ENCODE measurements around the gene STAT4.

DNA sequence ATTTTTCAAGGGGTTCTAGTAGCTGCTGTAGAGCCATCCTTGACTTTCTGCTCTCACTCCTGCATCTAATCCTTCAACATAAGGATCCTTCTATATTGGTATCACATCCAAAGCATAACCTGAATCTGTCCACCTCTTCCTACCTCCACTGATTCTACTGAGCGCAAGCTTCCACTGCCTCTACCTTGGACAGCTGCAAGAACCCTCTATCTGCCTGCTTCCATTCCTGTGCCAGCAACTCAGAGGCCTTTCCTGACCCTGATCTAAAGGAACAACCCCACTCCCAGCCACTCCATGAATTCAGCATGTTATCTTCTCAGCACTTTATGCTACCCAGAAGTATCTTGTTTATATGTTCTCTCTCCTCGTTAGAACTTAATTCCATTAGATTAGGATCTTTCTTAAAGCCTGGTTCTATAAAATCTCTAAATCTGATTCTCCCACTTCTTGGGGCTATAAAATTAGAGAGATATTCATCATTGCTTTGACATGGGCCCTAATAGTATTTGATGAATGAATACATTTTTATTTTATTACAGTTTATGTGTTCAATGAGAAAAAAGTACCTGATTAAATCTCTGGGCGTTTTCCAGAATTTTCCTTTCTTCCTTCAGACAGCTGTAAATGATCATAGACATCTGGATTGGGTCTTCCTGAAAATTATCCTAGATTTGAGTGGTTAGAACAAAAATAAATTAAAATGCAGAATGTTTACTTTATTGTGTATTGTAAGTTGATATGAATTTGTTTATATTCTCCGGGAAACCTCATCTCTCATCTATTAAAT, 143.6 kb downstream of the STAT4 start:
- TF ChIP-seq, protein P1, sequence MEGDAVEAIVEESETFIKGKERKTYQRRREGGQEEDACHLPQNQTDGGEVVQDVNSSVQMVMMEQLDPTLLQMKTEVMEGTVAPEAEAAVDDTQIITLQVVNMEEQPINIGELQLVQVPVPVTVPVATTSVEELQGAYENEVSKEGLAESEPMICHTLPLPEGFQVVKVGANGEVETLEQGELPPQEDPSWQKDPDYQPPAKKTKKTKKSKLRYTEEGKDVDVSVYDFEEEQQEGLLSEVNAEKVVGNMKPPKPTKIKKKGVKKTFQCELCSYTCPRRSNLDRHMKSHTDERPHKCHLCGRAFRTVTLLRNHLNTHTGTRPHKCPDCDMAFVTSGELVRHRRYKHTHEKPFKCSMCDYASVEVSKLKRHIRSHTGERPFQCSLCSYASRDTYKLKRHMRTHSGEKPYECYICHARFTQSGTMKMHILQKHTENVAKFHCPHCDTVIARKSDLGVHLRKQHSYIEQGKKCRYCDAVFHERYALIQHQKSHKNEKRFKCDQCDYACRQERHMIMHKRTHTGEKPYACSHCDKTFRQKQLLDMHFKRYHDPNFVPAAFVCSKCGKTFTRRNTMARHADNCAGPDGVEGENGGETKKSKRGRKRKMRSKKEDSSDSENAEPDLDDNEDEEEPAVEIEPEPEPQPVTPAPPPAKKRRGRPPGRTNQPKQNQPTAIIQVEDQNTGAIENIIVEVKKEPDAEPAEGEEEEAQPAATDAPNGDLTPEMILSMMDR (IDR thresholded peaks at IDR 0.05; ENCODE audit: low read depth, low read length): no peak
- no peak for TF ChIP-seq POLR2A (IDR thresholded peaks at IDR 0.05; ENCODE audit: extremely low read depth, insufficient read length)

All from NB4 (cell line).